Choroid plexus epithelial cell (primary cell): ENCODE measurements around the gene LOXL1.

ENCODE experiments used
- DNase-seq: peaks from one replicate; pipeline ENCODE4 v3.0.0-alpha.2; 2010; ENCODE audit warnings: low read depth
- H3K4me3 ChIP-seq: 2 replicates; pipeline ENCODE4 v1.5.1; 2011; ENCODE audit warnings: low read depth, mild to moderate bottlenecking, control low read depth, low read length, moderate library complexity
- TF ChIP-seq, protein P1 (sequence below): conservative IDR thresholded peaks from 2 replicates; pipeline ENCODE4 v1.5.1; 2011; ENCODE audit warnings: low read depth, mild to moderate bottlenecking, control low read depth, inconsistent platforms, low read length, moderate library complexity

The LOXL1 gene

DNA sequence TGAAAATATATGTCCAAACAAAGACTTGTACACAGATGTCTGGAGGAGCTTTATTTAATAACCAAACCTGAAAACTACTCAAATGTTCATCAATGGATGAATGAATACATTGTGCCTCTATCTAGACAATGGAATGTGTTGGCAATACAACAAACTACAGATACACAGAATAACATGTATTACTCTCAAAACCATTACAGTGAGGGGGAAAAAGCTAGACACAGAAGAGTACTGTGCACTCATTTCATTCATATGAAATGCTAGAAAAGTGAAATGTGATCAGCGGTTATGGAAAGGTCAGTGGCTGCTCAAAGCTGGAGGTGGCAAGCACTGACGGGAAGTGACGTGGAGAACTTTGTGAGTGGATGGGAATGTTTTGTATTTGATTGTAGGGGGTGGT lies 52.6 kb downstream of the LOXL1 start:
- H3K4me3 ChIP-seq = no peak overlapping the region
- TF ChIP-seq, protein P1, sequence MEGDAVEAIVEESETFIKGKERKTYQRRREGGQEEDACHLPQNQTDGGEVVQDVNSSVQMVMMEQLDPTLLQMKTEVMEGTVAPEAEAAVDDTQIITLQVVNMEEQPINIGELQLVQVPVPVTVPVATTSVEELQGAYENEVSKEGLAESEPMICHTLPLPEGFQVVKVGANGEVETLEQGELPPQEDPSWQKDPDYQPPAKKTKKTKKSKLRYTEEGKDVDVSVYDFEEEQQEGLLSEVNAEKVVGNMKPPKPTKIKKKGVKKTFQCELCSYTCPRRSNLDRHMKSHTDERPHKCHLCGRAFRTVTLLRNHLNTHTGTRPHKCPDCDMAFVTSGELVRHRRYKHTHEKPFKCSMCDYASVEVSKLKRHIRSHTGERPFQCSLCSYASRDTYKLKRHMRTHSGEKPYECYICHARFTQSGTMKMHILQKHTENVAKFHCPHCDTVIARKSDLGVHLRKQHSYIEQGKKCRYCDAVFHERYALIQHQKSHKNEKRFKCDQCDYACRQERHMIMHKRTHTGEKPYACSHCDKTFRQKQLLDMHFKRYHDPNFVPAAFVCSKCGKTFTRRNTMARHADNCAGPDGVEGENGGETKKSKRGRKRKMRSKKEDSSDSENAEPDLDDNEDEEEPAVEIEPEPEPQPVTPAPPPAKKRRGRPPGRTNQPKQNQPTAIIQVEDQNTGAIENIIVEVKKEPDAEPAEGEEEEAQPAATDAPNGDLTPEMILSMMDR = no peak
- no peak for DNase-seq

DNA sequence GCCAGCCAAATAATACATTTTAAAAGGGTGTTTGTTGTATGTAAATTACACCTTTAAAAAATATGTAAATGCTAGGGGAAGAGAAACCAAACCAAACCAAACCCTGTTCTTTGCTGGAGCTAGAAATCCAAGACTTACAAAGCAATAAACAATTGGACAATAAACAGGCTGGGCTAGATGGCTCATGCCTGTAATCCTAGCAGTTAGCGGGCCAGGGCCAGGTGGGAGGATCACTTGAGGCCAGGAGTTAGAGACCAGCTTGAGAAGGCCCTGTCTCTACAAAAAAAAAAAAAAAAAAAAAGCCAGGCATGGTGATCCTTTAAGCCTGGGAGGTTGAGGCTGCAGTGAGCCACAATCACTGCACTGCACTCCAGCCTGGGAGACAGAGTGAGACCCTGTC lies 53.4 kb downstream of the LOXL1 start:
- no peak overlapping the region for H3K4me3 ChIP-seq
- TF ChIP-seq, protein P1 = no peak
- DNase-seq = no peak

DNA sequence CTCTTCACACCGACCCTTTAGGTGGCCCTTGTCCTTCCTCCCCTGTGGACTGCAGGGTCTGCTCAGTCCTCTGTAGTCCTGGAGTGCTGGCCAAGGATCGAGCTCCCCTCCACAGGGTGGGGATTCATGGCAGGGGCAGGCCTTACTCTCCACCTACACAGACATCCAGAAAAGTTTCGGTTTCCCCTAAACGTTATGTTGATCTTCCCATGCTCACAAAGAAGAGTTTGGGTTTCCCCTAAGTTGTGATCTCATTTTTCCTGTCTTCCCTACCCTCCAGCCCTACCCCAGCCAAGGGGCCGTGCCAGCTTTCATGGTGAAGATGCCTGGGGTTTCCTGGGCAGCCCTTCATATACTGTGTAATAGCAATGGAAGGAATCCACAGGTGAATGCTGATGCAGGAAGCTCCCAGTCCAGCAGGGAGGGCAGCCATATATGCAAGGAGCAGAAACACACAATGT lies 55.5 kb downstream of the LOXL1 start:
- TF ChIP-seq, protein P1 = no peak
- H3K4me3 ChIP-seq = no peak overlapping the region
- DNase-seq = no peak

DNA sequence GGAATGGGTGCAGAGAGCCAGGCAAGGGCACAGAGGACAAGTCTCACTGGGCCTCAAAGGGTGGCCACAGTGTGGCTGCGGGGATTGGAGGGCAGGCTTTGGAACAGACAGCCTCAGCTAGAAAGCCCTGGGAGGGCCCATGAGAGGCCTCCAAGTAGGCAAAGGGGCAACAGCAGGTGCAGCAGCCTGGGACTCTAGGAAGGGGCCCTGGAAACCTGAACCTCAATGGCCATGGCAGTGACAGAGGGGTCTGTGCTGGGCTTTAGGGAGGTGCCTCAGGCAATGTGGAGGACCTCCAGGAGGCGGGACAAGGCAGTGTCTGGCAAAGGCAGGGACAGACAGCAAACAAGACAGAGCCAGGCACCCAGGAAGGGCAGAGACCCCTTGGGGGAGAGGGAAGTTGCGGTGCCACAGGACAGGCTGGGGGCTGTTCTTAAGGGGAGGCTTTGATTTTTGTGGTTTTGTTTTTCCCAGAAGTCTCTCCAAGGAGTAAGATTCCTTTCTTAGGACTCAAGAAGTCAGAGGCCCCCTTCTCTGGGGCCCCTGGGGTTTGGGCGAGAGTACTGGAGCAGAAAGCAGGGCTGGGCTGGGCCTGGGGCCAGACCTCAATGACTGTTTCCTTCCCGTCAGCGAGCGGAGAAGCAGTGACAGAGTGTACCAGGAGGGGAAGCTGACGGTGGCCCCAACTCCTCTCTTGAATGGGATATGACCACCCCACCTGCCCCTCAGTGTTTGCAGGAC lies 56.1 kb downstream of the LOXL1 start:
- no peak overlapping the region for H3K4me3 ChIP-seq
- DNase-seq = peak; percentile 91

DNA sequence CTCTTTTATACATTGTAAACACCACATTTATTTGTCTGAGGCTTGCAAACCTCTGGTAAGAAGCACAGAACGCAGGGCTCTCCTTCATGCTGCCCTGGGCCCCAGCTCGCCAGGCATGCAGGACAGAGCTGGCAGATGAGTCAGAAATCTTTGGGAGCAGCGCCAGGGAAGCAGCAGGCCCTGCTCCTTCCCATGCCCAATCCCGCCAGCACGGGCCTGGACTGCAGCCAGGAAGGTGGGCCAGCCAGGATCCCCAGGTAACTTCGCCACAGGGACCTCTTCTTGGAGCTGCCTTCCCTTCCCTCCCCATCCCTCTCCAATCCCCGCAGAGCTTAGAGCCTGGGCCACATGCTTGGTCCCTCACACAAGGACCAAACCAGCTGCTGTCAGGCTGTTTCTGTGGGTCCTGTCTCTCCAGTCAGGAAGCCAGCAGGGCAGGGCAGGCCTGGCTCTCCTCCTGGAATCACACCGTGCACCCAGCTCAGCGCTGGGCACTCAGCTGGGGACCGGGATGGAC lies 57.0 kb downstream of the LOXL1 start:
- TF ChIP-seq, protein P1 = no peak
- DNase-seq = peak; percentile 79
- H3K4me3 ChIP-seq = no peak overlapping the region

More for the DNA sequence above, 56.1 kb downstream of the LOXL1 start:
- TF ChIP-seq, protein P1 = no peak

DNA sequence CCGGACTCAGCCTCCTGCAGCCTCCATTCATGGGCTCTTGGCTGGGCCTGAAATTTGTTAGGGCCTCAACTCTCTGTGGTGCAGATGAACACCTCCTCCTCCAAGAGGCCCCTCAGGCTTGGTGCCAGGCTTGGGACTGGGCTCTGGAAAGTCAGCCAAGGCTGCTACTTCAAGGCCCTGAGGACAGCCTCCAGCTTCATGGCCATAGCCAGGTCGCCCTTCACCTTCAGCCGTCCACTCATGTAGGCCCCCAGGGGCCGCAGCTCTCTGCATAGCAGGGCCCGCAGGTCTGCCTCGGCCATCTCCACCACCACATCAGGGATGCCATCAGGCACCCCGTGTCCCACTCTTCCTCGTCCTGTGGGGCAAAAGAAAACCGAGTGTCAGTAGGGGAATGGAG lies 57.5 kb downstream of the LOXL1 start:
- H3K4me3 ChIP-seq = no peak overlapping the region
- TF ChIP-seq, protein P1 = no peak
- DNase-seq = no peak
